HG03575 (cell line): ENCODE data around the gene NYAP1.

Experiments used
- ATAC-seq: cut with Tn5 transposase; IDR thresholded peaks from one replicate; pipeline ENCODE4 v1.9.1; 2021; ENCODE audit not compliant: unreplicated experiment, insufficient number of reproducible peaks, low FRiP score; ENCODE audit errors: extremely low read depth

NYAP1 gene

GRCh38 chr7:100477871-100478267 lies 5.9 kb upstream of the NYAP1 start:
- ATAC-seq, result no peak

- no peak for ATAC-seq
Observed at GRCh38 chr7:100478958-100479660, 4.6 kb upstream of the NYAP1 start, which contains the start of gene TSC22D4. TSC22D4 (minus strand) TSS chr7:100479214; CDS start chr7:100478038, 1,176 bp downstream.

- ATAC-seq, result no peak
Observed at GRCh38 chr7:100481466-100481865, 2.3 kb upstream of the NYAP1 start.

- no peak for ATAC-seq
Observed at GRCh38 chr7:100482728-100483089, 1.0 kb upstream of the NYAP1 start.

- ATAC-seq, result no peak
Observed at GRCh38 chr7:100483090-100483721, 521 bp upstream of the NYAP1 start.

GRCh38 chr7:100484673-100485045 lies 932 bp downstream of the NYAP1 start:
- no peak for ATAC-seq

GRCh38 chr7:100485471-100485876 lies 1.7 kb downstream of the NYAP1 start:
- no peak for ATAC-seq

GRCh38 chr7:100486111-100486636 lies 2.4 kb downstream of the NYAP1 start:
- ATAC-seq, result no peak

GRCh38 chr7:100486753-100487446 lies 3.2 kb downstream of the NYAP1 start:
- no peak for ATAC-seq

- ATAC-seq, result no peak
Observed at GRCh38 chr7:100488333-100489095, 4.8 kb downstream of the NYAP1 start.

- no peak for ATAC-seq
Observed at GRCh38 chr7:100489121-100489520, 5.4 kb downstream of the NYAP1 start.

GRCh38 chr7:100489824-100490223 lies 6.1 kb downstream of the NYAP1 start:
- ATAC-seq, result no peak

GRCh38 chr7:100490483-100491191 lies 6.9 kb downstream of the NYAP1 start:
- no peak for ATAC-seq

GRCh38 chr7:100491192-100491578 lies 7.5 kb downstream of the NYAP1 start:
- ATAC-seq, result no peak

- no peak for ATAC-seq
Observed at GRCh38 chr7:100492738-100493475, 9.2 kb downstream of the NYAP1 start.

GRCh38 chr7:100493476-100494264 lies 9.9 kb downstream of the NYAP1 start:
- no peak for ATAC-seq

GRCh38 chr7:100496509-100496908 lies 12.8 kb downstream of the NYAP1 start:
- no peak for ATAC-seq
